Fibroblast of villous mesenchyme (primary cell): ENCODE data around the gene ZC3HAV1. TPM values are rescaled to one million over a fixed set of nuclear protein-coding genes. Genes with fewer than 3 reads are reported as not detected.
"Not testable (repeated sequence)": the region's sequence is repeated elsewhere in the genome, so short reads cannot be mapped to it uniquely, and the experiment has no call there.

ENCODE experiments used
- DNase-seq: peaks from one replicate; pipeline ENCODE4 v3.0.0-alpha.2; 2010; ENCODE audit warnings: low read depth
- H3K4me3 ChIP-seq: 2 replicates; pipeline ENCODE4 v1.5.1; 2011; ENCODE audit warnings: low read depth, mild to moderate bottlenecking, low read length
- CTCF ChIP-seq: IDR thresholded peaks from 2 replicates; pipeline ENCODE4 v1.5.1; 2012; ENCODE audit warnings: low read depth, mild to moderate bottlenecking, low read length; ENCODE audit not compliant: insufficient read depth
- total RNA-seq: library from RNA; depleted of rRNA; stranded (reverse); fragments of >200 nt; gene quantifications from 2 replicates; pipeline ENCODE4 v1.2.3, GENCODE V29; 2012

ZC3HAV1 gene
- total RNA-seq, 1 donor, result 56.6 TPM

DNA sequence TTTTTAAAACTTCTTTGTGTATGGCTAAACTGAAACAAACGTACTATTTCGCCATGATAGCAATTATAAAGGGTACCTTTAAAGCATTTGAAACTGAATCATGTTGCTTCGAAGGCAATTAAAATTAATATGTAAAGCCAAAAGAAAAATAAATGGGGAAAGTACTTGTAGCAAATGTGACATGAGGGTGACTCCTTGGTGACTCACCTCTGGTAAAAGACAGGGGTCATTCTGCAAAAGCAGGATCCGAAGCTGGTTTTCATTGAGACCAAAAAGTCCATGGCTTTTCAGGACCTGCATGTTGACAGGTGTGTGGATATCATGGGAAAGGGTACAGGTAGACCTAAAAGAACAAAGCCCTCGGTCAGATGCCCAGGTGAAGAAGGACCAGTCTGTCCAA is 75.2 kb downstream of the ZC3HAV1 start:
- no peak for DNase-seq
- H3K4me3 ChIP-seq, result peak overlapping the region; percentile 73
- TF ChIP-seq CTCF, result no peak

- H3K4me3 ChIP-seq, result no peak overlapping the region
- DNase-seq, result no peak
- no peak for TF ChIP-seq CTCF
Measured at GRCh38 chr7:139033346-139034114, 76.0 kb downstream of the ZC3HAV1 start.

GRCh38 chr7:139032473-139032872 is 77.0 kb downstream of the ZC3HAV1 start:
- no peak overlapping the region for H3K4me3 ChIP-seq
- no peak for TF ChIP-seq CTCF
- DNase-seq, result no peak

DNA sequence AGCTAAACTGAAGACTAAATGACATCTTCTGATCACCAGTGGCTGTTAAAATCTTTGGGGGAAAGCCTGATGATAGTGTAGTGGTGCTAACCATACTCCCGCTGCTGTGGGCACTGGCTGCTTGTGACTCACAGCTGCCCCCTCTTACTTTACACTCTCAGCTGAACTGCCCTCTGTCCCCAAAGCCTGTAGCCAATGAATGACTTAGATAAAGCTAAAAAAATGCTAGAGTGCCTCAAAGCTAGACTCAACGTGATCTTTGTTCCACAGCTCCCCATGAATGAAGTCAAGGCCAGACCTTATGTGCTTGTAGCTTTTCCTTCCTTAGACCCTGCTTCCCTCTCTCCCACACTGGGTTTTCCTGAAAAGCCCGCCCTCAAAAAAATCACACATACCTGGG is 80.2 kb downstream of the ZC3HAV1 start:
- H3K4me3 ChIP-seq, result no peak overlapping the region
- TF ChIP-seq CTCF, result no peak
- DNase-seq, result no peak

GRCh38 chr7:139026551-139026950 is 83.0 kb downstream of the ZC3HAV1 start:
- H3K4me3 ChIP-seq, result no peak overlapping the region
- no peak for TF ChIP-seq CTCF
- no peak for DNase-seq

- H3K4me3 ChIP-seq, DNase-seq: not testable (repeated sequence)
Measured at GRCh38 chr7:139025861-139026260, 83.7 kb downstream of the ZC3HAV1 start.

DNA sequence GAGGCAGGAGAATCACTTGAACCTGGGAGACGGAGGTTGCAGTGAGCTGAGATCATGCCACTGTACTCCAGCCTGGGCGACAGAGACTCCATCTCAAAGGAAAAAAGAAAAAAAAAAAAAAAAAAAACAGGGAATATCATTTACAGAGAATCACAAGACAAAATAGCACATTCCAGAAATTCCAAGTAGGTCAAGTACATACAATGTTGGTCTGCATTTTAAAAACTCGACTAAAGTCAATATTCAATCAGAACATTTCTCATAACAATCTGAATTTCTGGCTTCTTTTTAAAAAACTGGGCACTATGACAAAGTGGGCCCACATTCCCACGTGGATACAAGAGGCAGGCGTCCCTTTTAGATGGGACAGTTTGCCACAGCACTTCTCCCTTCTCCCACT is 86.4 kb downstream of the ZC3HAV1 start:
- no peak for DNase-seq
- no peak for TF ChIP-seq CTCF
- no peak overlapping the region for H3K4me3 ChIP-seq
